Endothelial cell of umbilical vein (primary cell): ENCODE results near the gene SPEF1. TPM values are rescaled to one million over a fixed set of nuclear protein-coding genes. Genes with fewer than 3 reads are reported as not detected.

Experiments used
- BruUV-seq: library from RNA; stranded (reverse); fragments of 400-500 nt; replicated peaks from 2 replicates; lab custom pipeline; 2021; lab: Mats Ljungman, UMichigan
- CTCF ChIA-PET: fragments of 300-600, 350-600 bp; sonication (Branson Sonifier 250); formaldehyde crosslinking; loops from one replicate; lab custom pipeline; 2021; ENCODE audit warnings: antibody characterized with exemption, inconsistent platforms; lab: Charles Lee
- POLR2A ChIA-PET: fragments of 300-600, 350-600 bp; sonication (Branson Sonifier 250); formaldehyde crosslinking; loops from one replicate; lab custom pipeline; 2021; ENCODE audit warnings: antibody characterized with exemption, inconsistent platforms; lab: Charles Lee
- DNase-seq: peaks from one replicate; pipeline ENCODE4 v3.0.0-alpha.2; 2011; ENCODE audit warnings: low read depth, low spot score
- FAIRE-seq: peaks from 2 replicates; lab custom pipeline; 2011; peaks lifted over from hg19 to GRCh38; lab: Jason Lieb, UNC
- H2AFZ ChIP-seq: 2 replicates; pipeline ENCODE4 v1.6.0; 2012; ENCODE audit warnings: low read depth, low read length, control low read depth, inconsistent platforms
- H3K27ac ChIP-seq: 2 replicates; pipeline ENCODE4 v1.5.1; 2011; ENCODE audit warnings: low read depth, mild to moderate bottlenecking, control low read depth, low read length, moderate library complexity; ENCODE audit not compliant: insufficient read depth
- H3K27me3 ChIP-seq, 2 experiments: 2 replicates each; pipeline versions ENCODE4 v1.6.0 to v1.6.1; 2011; ENCODE audit warnings: low read length in 2 of 2, mixed read lengths in 1 of 2; ENCODE audit not compliant: control insufficient read depth in 2 of 2, insufficient read depth in 2 of 2
- H3K36me3 ChIP-seq, 2 experiments: 2 replicates in 1 of 2; 3 replicates in 1 of 2; pipeline ENCODE4 v1.5.1; 2011; ENCODE audit warnings: low read length in 2 of 2, mild to moderate bottlenecking in 1 of 2, moderate library complexity in 1 of 2; ENCODE audit not compliant: control insufficient read depth in 2 of 2, insufficient read depth in 2 of 2; ENCODE audit errors: extremely low read depth in 1 of 2
- H3K4me1 ChIP-seq: 3 replicates; pipeline ENCODE4 v1.5.1; 2011; ENCODE audit warnings: mild to moderate bottlenecking, low read length; ENCODE audit not compliant: control insufficient read depth, insufficient read depth; ENCODE audit errors: extremely low read depth
- H3K4me2 ChIP-seq: 2 replicates; pipeline ENCODE4 v1.6.1; 2011; ENCODE audit warnings: low read length, control low read depth, mixed read lengths; ENCODE audit not compliant: insufficient read depth
- H3K4me3 ChIP-seq, 3 experiments: fragments of 200-600 bp in 1 of 3; sonication (generic), shearing (Covaris generic) in 1 of 3; replicated peaks in 1 of 3; 2 replicates each; pipeline ENCODE4 v1.5.1; 2011 to 2016; ENCODE audit warnings: control low read depth in 3 of 3, low read length in 3 of 3, mild to moderate bottlenecking in 2 of 3, inconsistent platforms in 1 of 3, low read depth in 1 of 3, moderate library complexity in 1 of 3; ENCODE audit not compliant: insufficient read depth in 1 of 3
- H3K79me2 ChIP-seq: 2 replicates; pipeline ENCODE4 v1.6.0; 2012; ENCODE audit warnings: low read length, inconsistent platforms; ENCODE audit not compliant: control insufficient read depth, insufficient read depth
- H3K9ac ChIP-seq: replicated peaks from 2 replicates; pipeline ENCODE3; 2011; ENCODE audit warnings: low read length, control low read depth; ENCODE audit not compliant: insufficient read depth; ENCODE audit errors: extremely low read depth
- H3K9me1 ChIP-seq: replicated peaks from 3 replicates; pipeline ENCODE4 v1.6.0; 2011; ENCODE audit warnings: mild to moderate bottlenecking, low read length; ENCODE audit not compliant: control insufficient read depth, insufficient read depth; ENCODE audit errors: extremely low read depth
- H3K9me3 ChIP-seq: replicated peaks from 2 replicates; pipeline ENCODE4 v1.5.1; 2012; ENCODE audit warnings: low read length, inconsistent platforms; ENCODE audit not compliant: control insufficient read depth, insufficient read depth
- H4K20me1 ChIP-seq: replicated peaks from 2 replicates; pipeline ENCODE3; 2011; ENCODE audit warnings: mild to moderate bottlenecking, low read length; ENCODE audit not compliant: control insufficient read depth, insufficient read depth; ENCODE audit errors: extremely low read depth
- CTCF ChIP-seq, 2 donors: IDR thresholded peaks; 1 replicate in 1 of 2; 2 replicates in 1 of 2; pipeline ENCODE4 v1.5.1; 2011; ENCODE audit warnings: low read length in 2 of 2, mild to moderate bottlenecking in 2 of 2, moderate library complexity in 2 of 2, control low read depth in 1 of 2, inconsistent platforms in 1 of 2, low read depth in 1 of 2; ENCODE audit not compliant: insufficient read depth in 1 of 2; ENCODE audit errors: extremely low read depth in 1 of 2
- EZH2 ChIP-seq: IDR thresholded peaks from 2 replicates; pipeline ENCODE4 v1.6.1; 2012; ENCODE audit warnings: borderline replicate concordance, low read depth, mild to moderate bottlenecking, moderate library complexity, low read length, inconsistent platforms; ENCODE audit not compliant: severe bottlenecking
- FOS ChIP-seq: IDR thresholded peaks from 2 replicates; pipeline ENCODE4 v1.6.1; 2011; ENCODE audit warnings: mild to moderate bottlenecking, low read length, moderate library complexity, borderline replicate concordance; ENCODE audit not compliant: insufficient read depth
- JUN ChIP-seq: IDR thresholded peaks from 2 replicates; pipeline ENCODE4 v1.6.1; 2011; ENCODE audit warnings: borderline replicate concordance, low read depth; ENCODE audit not compliant: insufficient read length, insufficient read depth
- MYC ChIP-seq: IDR thresholded peaks from one replicate; pipeline ENCODE4 v1.6.1; 2011; ENCODE audit warnings: mild to moderate bottlenecking, low read depth, low read length
- POLR2A ChIP-seq: IDR thresholded peaks from 2 replicates; pipeline ENCODE4 v1.6.1; 2012; ENCODE audit warnings: low read depth, mild to moderate bottlenecking, control low read depth, low read length
- dilution Hi-C: fragments of 300-500 bp; cut with MboI; formaldehyde crosslinking; loops from one replicate; pipeline ENCODE4 v1.15.0; 2019; ENCODE audit warnings: low sequenced_read_pairs; ENCODE audit not compliant: extremely low pct_ligation_motif_present
- intact Hi-C: fragments of 100-400 bp; cut with micrococcal nuclease; formaldehyde crosslinking; loops from one replicate; pipeline ENCODE4 v1.10.0; 2022
- polyA plus RNA-seq, 4 experiments: library from polyadenylated mRNA; depleted of rRNA in 3 of 4; stranded (reverse) in 3 of 4; unstranded in 1 of 4; fragments of >200 nt; gene quantifications; 2 replicates each; pipeline versions ENCODE4 v1.2.1 to v1.2.3, GENCODE V29; 2011 to 2012; ENCODE audit warnings: missing spikeins in 1 of 4
- total RNA-seq: library from RNA; stranded (reverse); gene quantifications from 2 replicates; pipeline ENCODE4 v1.2.3, GENCODE V29; 2021

The SPEF1 gene
- total and polyA plus RNA-seq, 2 donors (not counting 3 experiments of a cell fraction or from before 2014, with no cell fraction given) = 0.07 to 0.44 TPM

GRCh38 chr20:3813848-3814581 lies 32.8 kb upstream of the SPEF1 start:
- TF ChIP-seq MYC = no peak
- no peak for TF ChIP-seq POLR2A
- TF ChIP-seq CTCF (IDR thresholded peaks at IDR 0.05; ENCODE audit: extremely low read depth in 1 of 2, insufficient read depth in 1 of 2, low read depth in 1 of 2, low read length in 2 of 2) = no peak
- TF ChIP-seq JUN = no peak
- no peak for TF ChIP-seq EZH2
- no peak for TF ChIP-seq FOS
- dilution Hi-C loops = no loop called here
- Histone ChIP-seq H3K36me3 (no peaks in the 10 kb centered on the region), H3K4me2 (no peak overlapping the region), H3K79me2 (no peaks in the 10 kb centered on the region), H3K9me1 (no peaks in the 10 kb centered on the region), H3K9me3 (no peaks in the 10 kb centered on the region), H3K4me3 (no peak overlapping the region), H2AFZ (no peak overlapping the region), H4K20me1 (no peaks in the 10 kb centered on the region), H3K27ac (no peak overlapping the region), H3K27me3 (no peaks in the 10 kb centered on the region), H3K4me1 (peaks cover 12% of the 10 kb centered on the region), H3K9ac (no peak overlapping the region)
- ChIA-PET POLR2A (no interaction called here), CTCF (interaction anchor here (0.6 to 1.4 kb wide), 3 partner anchors 25 to 29 kb away, joined by 3 to 4 read pairs (median 4); no protein-coding TSS in a partner anchor)
- intact Hi-C loops = no loop called here
- BruUV-seq = no TSS peak
- FAIRE-seq = peak; percentile 4
- no peak for DNase-seq
